Epithelial cell of proximal tubule (primary cell): ENCODE results near the gene ST14. TPM values are rescaled to one million over a fixed set of nuclear protein-coding genes. Genes with fewer than 3 reads are reported as not detected.
"Not testable (repeated sequence)": the region's sequence is repeated elsewhere in the genome, so short reads cannot be mapped to it uniquely, and the experiment has no call there.

Source experiments
- DNase-seq: peaks from one replicate; pipeline ENCODE4 v3.0.0-alpha.2; 2011; ENCODE audit warnings: low read depth
- H3K4me3 ChIP-seq: 2 replicates; pipeline ENCODE4 v1.5.1; 2011; ENCODE audit warnings: low read depth, mild to moderate bottlenecking, low read length
- CTCF ChIP-seq: conservative IDR thresholded peaks from 2 replicates; pipeline ENCODE4 v1.5.1; 2012; ENCODE audit warnings: low read depth, mild to moderate bottlenecking, low read length
- total RNA-seq: library from RNA; depleted of rRNA; stranded (reverse); fragments of >200 nt; gene quantifications from 2 replicates; pipeline ENCODE4 v1.2.3, GENCODE V29; 2015

The ST14 gene
- total RNA-seq, 1 donor from 2014 or later = 75.5 TPM

GRCh38 chr11:130246270-130246669, 86.7 kb downstream of the ST14 start:
- no peak overlapping the region for H3K4me3 ChIP-seq
- no peak for DNase-seq
- no peak for TF ChIP-seq CTCF

- no peak overlapping the region for H3K4me3 ChIP-seq
- TF ChIP-seq CTCF = no peak
- DNase-seq = no peak
Measured at GRCh38 chr11:130246738-130247137, 87.2 kb downstream of the ST14 start.

- no peak for TF ChIP-seq CTCF
- DNase-seq = no peak
- H3K4me3 ChIP-seq = no peak overlapping the region
Measured at GRCh38 chr11:130247319-130247718, 87.7 kb downstream of the ST14 start.

GRCh38 chr11:130249371-130249770, 89.8 kb downstream of the ST14 start:
- H3K4me3 ChIP-seq = no peak overlapping the region
- DNase-seq = no peak
- TF ChIP-seq CTCF = no peak

GRCh38 chr11:130249929-130250328, 90.3 kb downstream of the ST14 start:
- DNase-seq, H3K4me3 ChIP-seq: not testable (repeated sequence)

GRCh38 chr11:130251763-130252162, 92.2 kb downstream of the ST14 start:
- not testable (repeated sequence) for H3K4me3 ChIP-seq, DNase-seq

Other genes with a start within 250 kb of the ST14 start
- 5.1 and 7.9 TPM in 2 replicates for gene PRDM10, start 156.9 kb upstream of the ST14 start, total RNA-seq
- 323 and 548 TPM in 2 replicates for gene APLP2, start 89.9 kb upstream of the ST14 start, total RNA-seq
- gene ZBTB44, start 155.1 kb downstream of the ST14 start, total RNA-seq = 13.5 and 14.8 TPM in 2 replicates